H9 (cell line): ENCODE measurements around the gene TRIO. TPM values are rescaled to one million over a fixed set of nuclear protein-coding genes. Genes with fewer than 3 reads are reported as not detected.

ENCODE experiments used
- DNase-seq: peaks from one replicate; pipeline ENCODE4 v3.0.0-alpha.2; 2017
- H2AFZ ChIP-seq: one replicate; pipeline ENCODE4 v1.6.1; 2013; ENCODE audit warnings: mild to moderate bottlenecking, low read length, control low read depth, moderate library complexity
- H2AK5ac ChIP-seq: 2 replicates; pipeline ENCODE4 v1.6.1; 2013; ENCODE audit warnings: low read length, control low read depth, mixed read lengths; ENCODE audit not compliant: insufficient read length
- H2BK120ac ChIP-seq: one replicate; pipeline ENCODE4 v1.6.1; 2013; ENCODE audit warnings: low read depth, mild to moderate bottlenecking, low read length, control low read depth, inconsistent platforms; ENCODE audit not compliant: poor library complexity, severe bottlenecking
- H2BK12ac ChIP-seq: 2 replicates; pipeline ENCODE4 v1.6.1; 2013; ENCODE audit warnings: low read length, control low read depth, mixed read lengths, low read depth; ENCODE audit not compliant: insufficient read length
- H2BK15ac ChIP-seq: 2 replicates; pipeline ENCODE4 v1.6.1; 2013; ENCODE audit warnings: low read depth, low read length, control low read depth
- H2BK20ac ChIP-seq: one replicate; pipeline ENCODE4 v1.6.1; 2013; ENCODE audit warnings: low read depth, mild to moderate bottlenecking, low read length, control low read depth, inconsistent platforms; ENCODE audit not compliant: poor library complexity, severe bottlenecking
- H2BK5ac ChIP-seq: 2 replicates; pipeline ENCODE4 v1.6.1; 2013; ENCODE audit warnings: low read length, control low read depth, mixed read lengths; ENCODE audit not compliant: insufficient read length
- H3K14ac ChIP-seq: 2 replicates; pipeline ENCODE4 v1.6.1; 2013; ENCODE audit warnings: low read length, control low read depth; ENCODE audit not compliant: insufficient read depth
- H3K18ac ChIP-seq: 2 replicates; pipeline ENCODE4 v1.6.1; 2013; ENCODE audit warnings: low read depth, mild to moderate bottlenecking, mixed read lengths, low read length, control low read depth; ENCODE audit not compliant: insufficient read length
- H3K23ac ChIP-seq: 2 replicates; pipeline ENCODE4 v1.6.1; 2013; ENCODE audit warnings: low read length, control low read depth, mixed read lengths, low read depth; ENCODE audit not compliant: insufficient read length
- H3K23me2 ChIP-seq: 2 replicates; pipeline ENCODE4 v1.6.1; 2013; ENCODE audit warnings: low read depth, mild to moderate bottlenecking, mixed read lengths, low read length, control low read depth; ENCODE audit not compliant: insufficient read length, poor library complexity, severe bottlenecking
- H3K27ac ChIP-seq: 2 replicates; pipeline ENCODE4 v1.5.1; 2013; ENCODE audit warnings: low read length, control low read depth, mixed read lengths, low read depth; ENCODE audit not compliant: insufficient read length
- H3K27me3 ChIP-seq: 2 replicates; pipeline ENCODE4 v1.6.1; 2013; ENCODE audit warnings: low read length, control low read depth, inconsistent platforms; ENCODE audit not compliant: insufficient read depth
- H3K4ac ChIP-seq: 2 replicates; pipeline ENCODE4 v1.6.1; 2013; ENCODE audit warnings: low read depth, mild to moderate bottlenecking, control low read depth, inconsistent platforms, low read length, moderate library complexity
- H3K4me1 ChIP-seq: 2 replicates; pipeline ENCODE4 v1.6.1; 2013; ENCODE audit warnings: low read length, control low read depth, inconsistent platforms; ENCODE audit not compliant: insufficient read depth
- H3K4me2 ChIP-seq: 2 replicates; pipeline ENCODE4 v1.6.1; 2013; ENCODE audit warnings: low read length, control low read depth, mixed read lengths; ENCODE audit not compliant: insufficient read length, insufficient read depth
- H3K56ac ChIP-seq: 2 replicates; pipeline ENCODE4 v1.6.1; 2013; ENCODE audit warnings: low read depth, mild to moderate bottlenecking, mixed read lengths, low read length, control low read depth; ENCODE audit not compliant: insufficient read length
- H3K79me1 ChIP-seq: 2 replicates; pipeline ENCODE4 v1.6.1; 2013; ENCODE audit warnings: low read depth, mild to moderate bottlenecking, moderate library complexity, low read length, control low read depth, inconsistent platforms; ENCODE audit not compliant: insufficient read depth, poor library complexity, severe bottlenecking
- H3K79me2 ChIP-seq: 2 replicates; pipeline ENCODE4 v1.6.1; 2013; ENCODE audit warnings: low read length, control low read depth, inconsistent platforms; ENCODE audit not compliant: insufficient read depth
- H3K9ac ChIP-seq: 2 replicates; pipeline ENCODE4 v1.6.1; 2013; ENCODE audit warnings: low read length, control low read depth, mixed read lengths; ENCODE audit not compliant: insufficient read length; ENCODE audit errors: extremely low read depth
- H3K9me3 ChIP-seq: one replicate; pipeline ENCODE4 v1.6.1; 2013; ENCODE audit warnings: low read depth, low read length, inconsistent platforms; ENCODE audit not compliant: control insufficient read depth
- H3T11ph ChIP-seq: one replicate; pipeline ENCODE4 v1.6.1; 2013; ENCODE audit warnings: mild to moderate bottlenecking, low read length, control low read depth, inconsistent platforms
- H4K20me1 ChIP-seq: one replicate; pipeline ENCODE4 v1.6.1; 2013; ENCODE audit not compliant: control insufficient read depth, insufficient read length, insufficient read depth
- H4K5ac ChIP-seq: 2 replicates; pipeline ENCODE4 v1.6.1; 2013; ENCODE audit warnings: low read depth, mild to moderate bottlenecking, mixed read lengths, low read length, control low read depth; ENCODE audit not compliant: insufficient read length
- H4K8ac ChIP-seq: replicated peaks from 2 replicates; pipeline ENCODE4 v1.6.1; 2013; ENCODE audit warnings: low read length, control low read depth, mixed read lengths, low read depth; ENCODE audit not compliant: insufficient read length
- H4K91ac ChIP-seq: 2 replicates; pipeline ENCODE4 v1.6.1; 2013; ENCODE audit warnings: low read depth, mild to moderate bottlenecking, moderate library complexity, mixed read lengths, low read length, control low read depth; ENCODE audit not compliant: insufficient read length
- H3K27ac Mint-ChIP-seq, 3 experiments: 2 replicates in 2 of 3; 3 replicates in 1 of 3; pipeline ENCODE4 v1.8.0; 2020 to 2021; ENCODE audit warnings: mixed read lengths in 3 of 3, mild to moderate bottlenecking in 1 of 3, moderate library complexity in 1 of 3
- H3K27me3 Mint-ChIP-seq: 2 replicates; pipeline ENCODE4 v1.8.0; 2021; ENCODE audit warnings: low read depth, mild to moderate bottlenecking, moderate library complexity, mixed read lengths
- H3K36me3 Mint-ChIP-seq, 3 experiments: 2 replicates in 2 of 3; 3 replicates in 1 of 3; pipeline ENCODE4 v1.8.0; 2020 to 2021; ENCODE audit warnings: low read depth in 3 of 3, mixed read lengths in 3 of 3; ENCODE audit not compliant: insufficient read depth in 1 of 3
- H3K4me1 Mint-ChIP-seq, 2 experiments: 2 replicates each; pipeline ENCODE4 v1.8.0; 2020; ENCODE audit warnings: mixed read lengths in 2 of 2
- H3K4me3 Mint-ChIP-seq, 2 experiments: 2 replicates in 1 of 2; 3 replicates in 1 of 2; pipeline ENCODE4 v1.8.0; 2020 to 2021; ENCODE audit warnings: mild to moderate bottlenecking in 2 of 2, mixed read lengths in 2 of 2, moderate library complexity in 1 of 2
- H3K9me3 Mint-ChIP-seq, 2 experiments: 2 replicates in 1 of 2; 3 replicates in 1 of 2; pipeline ENCODE4 v1.8.0; 2020; ENCODE audit warnings: mild to moderate bottlenecking in 2 of 2, mixed read lengths in 2 of 2, moderate library complexity in 1 of 2
- WGBS: extraction: QIAGEN DNeasy Blood & Tissue Kit; methylation state at CpG from one replicate; pipeline ENCODE4 v1.1.7; 2013; ENCODE audit warnings: missing lambda C conversion rate, low lambda C conversion rate, mixed read lengths; ENCODE audit not compliant: insufficient read length; ENCODE audit errors: extremely low coverage; 5-methylcytosine and 5-hydroxymethylcytosine counted together
- total RNA-seq: library from RNA; stranded (reverse); gene quantifications from 2 replicates; pipeline ENCODE4 v1.2.1, GENCODE V29; 2021
- TF ChIP-seq, protein P1 (sequence below): fragments of 200-600 bp; sonication (generic); conservative IDR thresholded peaks from 3 replicates; pipeline ENCODE4 v1.8.0; 2021; ENCODE audit warnings: antibody characterized with exemption, mild to moderate bottlenecking

TRIO gene
- total RNA-seq, 1 experiment from 2014 or later = 87.8 TPM

DNA sequence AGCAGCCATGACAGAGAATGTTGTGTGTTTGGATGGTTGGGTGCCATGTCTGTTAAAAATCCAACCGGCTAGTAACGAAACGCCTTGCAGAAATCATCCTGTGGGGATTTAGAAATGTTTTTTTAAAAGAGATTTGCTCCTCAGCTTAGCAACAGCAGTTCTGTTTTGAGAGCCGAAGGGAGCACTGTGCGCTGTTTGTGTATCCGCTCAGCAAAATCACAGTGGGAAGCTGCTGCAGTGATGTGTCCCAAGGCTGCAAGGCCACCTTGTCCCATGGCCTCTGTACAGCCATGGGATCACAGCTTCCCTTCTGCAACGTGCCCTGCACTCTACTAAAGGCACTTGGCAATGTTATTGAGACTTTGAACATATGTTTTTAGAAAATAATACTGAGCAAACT, 40.9 kb downstream of the TRIO start:
- H3K9ac ChIP-seq = no peak overlapping the region
- H3T11ph ChIP-seq = no peak overlapping the region
- DNase-seq = no peak
- H2BK20ac ChIP-seq = no peak overlapping the region
- peaks cover 17% of the 10 kb centered on the region for H3K79me1 ChIP-seq
- no peak overlapping the region for H2BK12ac ChIP-seq
- Mint-ChIP-seq H3K36me3 (no peaks in the 10 kb centered on the region), H3K4me3 (no peak overlapping the region), H3K27me3 (peaks cover 5% of the 10 kb centered on the region), H3K27ac (peak overlapping the region in 1 of 3 experiments; percentile 83; a peak in 1 of 7 replicates), H3K4me1 (peaks cover 78 to 80% of the 10 kb centered on the region in 2 experiments), H3K9me3 (no peaks in the 10 kb centered on the region)
- H4K91ac ChIP-seq = no peak overlapping the region
- no peak overlapping the region for H3K4me2 ChIP-seq
- no peaks in the 10 kb centered on the region for H4K20me1 ChIP-seq
- H3K4ac ChIP-seq = no peak overlapping the region
- H4K8ac ChIP-seq = no peak overlapping the region
- H2AFZ ChIP-seq = no peak overlapping the region
- H3K9me3 ChIP-seq = no peaks in the 10 kb centered on the region
- no peak overlapping the region for H2BK120ac ChIP-seq
- H4K5ac ChIP-seq = no peak overlapping the region
- H3K18ac ChIP-seq = no peak overlapping the region
- no peak overlapping the region for H2BK15ac ChIP-seq
- no peak overlapping the region for H3K23ac ChIP-seq
- no peaks in the 10 kb centered on the region for H3K23me2 ChIP-seq
- no CpG with 5 or more reads among the region's 7 CpGs for WGBS
- peaks cover 13% of the 10 kb centered on the region for H3K4me1 ChIP-seq
- no peak overlapping the region for H3K56ac ChIP-seq
- no peak overlapping the region for H3K14ac ChIP-seq
- no peak overlapping the region for H3K27ac ChIP-seq
- TF ChIP-seq, protein P1, sequence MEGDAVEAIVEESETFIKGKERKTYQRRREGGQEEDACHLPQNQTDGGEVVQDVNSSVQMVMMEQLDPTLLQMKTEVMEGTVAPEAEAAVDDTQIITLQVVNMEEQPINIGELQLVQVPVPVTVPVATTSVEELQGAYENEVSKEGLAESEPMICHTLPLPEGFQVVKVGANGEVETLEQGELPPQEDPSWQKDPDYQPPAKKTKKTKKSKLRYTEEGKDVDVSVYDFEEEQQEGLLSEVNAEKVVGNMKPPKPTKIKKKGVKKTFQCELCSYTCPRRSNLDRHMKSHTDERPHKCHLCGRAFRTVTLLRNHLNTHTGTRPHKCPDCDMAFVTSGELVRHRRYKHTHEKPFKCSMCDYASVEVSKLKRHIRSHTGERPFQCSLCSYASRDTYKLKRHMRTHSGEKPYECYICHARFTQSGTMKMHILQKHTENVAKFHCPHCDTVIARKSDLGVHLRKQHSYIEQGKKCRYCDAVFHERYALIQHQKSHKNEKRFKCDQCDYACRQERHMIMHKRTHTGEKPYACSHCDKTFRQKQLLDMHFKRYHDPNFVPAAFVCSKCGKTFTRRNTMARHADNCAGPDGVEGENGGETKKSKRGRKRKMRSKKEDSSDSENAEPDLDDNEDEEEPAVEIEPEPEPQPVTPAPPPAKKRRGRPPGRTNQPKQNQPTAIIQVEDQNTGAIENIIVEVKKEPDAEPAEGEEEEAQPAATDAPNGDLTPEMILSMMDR = no peak
- H3K79me2 ChIP-seq = peaks cover 28% of the 10 kb centered on the region; the same call in 1 of the 2 replicates
- H2AK5ac ChIP-seq = no peak overlapping the region
- H2BK5ac ChIP-seq = no peak overlapping the region
- no peaks in the 10 kb centered on the region for H3K27me3 ChIP-seq
